ENCODE data around the gene CD80. TPM values are rescaled to one million over a fixed set of nuclear protein-coding genes. Genes with fewer than 3 reads are reported as not detected.
"Not testable (repeated sequence)": the region's sequence is repeated elsewhere in the genome, so short reads cannot be mapped to it uniquely, and the experiment has no call there.

Gene CD80
- total RNA-seq, 3 donors from 2014 or later (not counting 1 experiment from before 2014, with no cell fraction given) = 0.40 to 1.1 TPM; not detected in 1

DNA sequence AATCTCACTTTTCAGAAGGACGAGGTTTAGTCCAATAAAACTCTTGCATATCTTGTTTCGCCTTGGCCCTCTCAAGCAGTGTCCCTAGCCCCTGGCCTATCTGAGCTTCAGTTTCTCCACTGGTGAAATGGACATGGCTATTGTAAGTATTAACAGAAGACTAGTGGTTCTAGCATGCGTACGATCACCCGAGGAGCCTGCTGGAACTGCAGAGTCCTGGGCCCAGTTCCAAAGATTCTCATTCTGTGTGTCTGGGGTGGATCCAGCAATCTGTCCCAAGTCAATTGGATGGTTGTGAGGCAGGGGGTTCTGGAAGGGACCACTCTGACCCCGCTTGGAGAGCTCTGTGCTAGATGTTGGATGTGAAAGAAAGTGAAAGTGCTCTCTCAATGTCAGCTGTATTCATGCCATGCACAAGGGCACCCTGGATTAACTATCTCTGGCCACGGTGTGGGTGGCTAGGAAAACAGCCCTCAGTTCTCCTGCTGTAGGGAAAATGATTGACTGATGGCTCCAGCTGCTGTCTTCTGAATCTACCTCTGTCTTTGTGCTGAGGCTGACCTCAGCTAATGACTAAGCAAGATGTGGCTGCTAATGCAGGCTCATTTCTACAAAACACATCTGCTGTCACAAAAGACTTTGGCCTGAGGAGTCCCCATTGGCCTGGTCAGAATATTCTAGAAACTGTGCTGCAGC lies 36.4 kb upstream of the CD80 start:
- Histone ChIP-seq H3K27ac (ENCODE audit: low read length) (no peak overlapping the region), H3K36me3 (ENCODE audit: control insufficient read depth, insufficient read depth, low read length) (no peaks in the 10 kb centered on the region), H3K27me3 (ENCODE audit: control insufficient read depth, insufficient read depth, low read length) (no peaks in the 10 kb centered on the region), H3K4me3 (ENCODE audit: low read length) (no peak overlapping the region), H3K4me1 (ENCODE audit: control insufficient read depth, insufficient read depth, low read length) (peaks cover 7% of the 10 kb centered on the region), H3K9me3 (ENCODE audit: control insufficient read depth, insufficient read depth, low read length) (no peaks in the 10 kb centered on the region)
- ATAC-seq (no peak), DNase-seq (no peak)
- intact Hi-C loops (cut with micrococcal nuclease) = no loop called here
- no peak for TF ChIP-seq CTCF (IDR thresholded peaks at IDR 0.05)
- Mint-ChIP-seq H3K9me3 (no peaks in the 10 kb centered on the region), H3K4me3 (no peak overlapping the region), H3K4me1 (no peaks in the 10 kb centered on the region), H3K27me3 (ENCODE audit: low read depth in 2 of 2) (peaks cover 0 to 11% of the 10 kb centered on the region in 2 donors), H3K27ac (no peak overlapping the region), H3K36me3 (no peaks in the 10 kb centered on the region)
- 82% methylated on average over 7 of the region's 7 CpGs for WGBS (ENCODE audit: insufficient coverage)

DNA sequence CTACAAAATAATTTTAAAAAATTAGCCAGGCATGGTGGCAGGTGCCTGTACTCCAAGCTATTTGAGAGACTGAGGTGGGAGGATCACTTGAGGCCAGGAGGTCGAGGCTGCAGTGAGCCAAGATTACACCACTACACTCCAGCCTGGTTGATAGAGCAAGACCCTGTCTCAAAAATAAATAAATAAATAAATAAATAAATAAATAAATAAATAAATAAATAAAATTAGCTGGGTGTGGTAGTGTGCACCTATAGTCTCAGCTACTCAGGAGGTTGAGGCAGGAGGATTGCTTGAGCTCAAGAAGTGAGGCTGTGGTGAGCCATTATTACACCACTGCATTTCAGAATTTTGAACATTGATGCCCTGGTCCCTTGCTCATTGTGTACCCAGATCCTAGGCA lies 35.5 kb upstream of the CD80 start:
- no CpG with 5 or more reads among the region's 1 CpG for WGBS (ENCODE audit: insufficient coverage)
- not testable (repeated sequence) for H3K9me3 Mint-ChIP-seq, H3K27ac Mint-ChIP-seq

GRCh38 chr3:119594066-119594465 lies 34.7 kb upstream of the CD80 start:
- Mint-ChIP-seq H3K27ac (no peak overlapping the region), H3K27me3 (ENCODE audit: low read depth in 2 of 2) (peaks cover 0 to 11% of the 10 kb centered on the region in 2 donors), H3K9me3 (no peaks in the 10 kb centered on the region), H3K36me3 (no peaks in the 10 kb centered on the region), H3K4me3 (no peak overlapping the region), H3K4me1 (no peaks in the 10 kb centered on the region)
- 89% methylated on average over 5 of the region's 5 CpGs for WGBS (ENCODE audit: insufficient coverage)
- Histone ChIP-seq H3K27me3 (ENCODE audit: control insufficient read depth, insufficient read depth, low read length) (no peaks in the 10 kb centered on the region), H3K36me3 (ENCODE audit: control insufficient read depth, insufficient read depth, low read length) (no peaks in the 10 kb centered on the region), H3K9me3 (ENCODE audit: control insufficient read depth, insufficient read depth, low read length) (no peaks in the 10 kb centered on the region), H3K27ac (ENCODE audit: low read length) (no peak overlapping the region), H3K4me1 (ENCODE audit: control insufficient read depth, insufficient read depth, low read length) (peaks cover 4% of the 10 kb centered on the region), H3K4me3 (ENCODE audit: low read length) (no peak overlapping the region)
- intact Hi-C loops (cut with micrococcal nuclease) = no loop called here
- ATAC-seq (no peak), DNase-seq (no peak)
- TF ChIP-seq CTCF (IDR thresholded peaks at IDR 0.05) = no peak

More for the DNA sequence above, 35.5 kb upstream of the CD80 start:
- H3K36me3 ChIP-seq (ENCODE audit: control insufficient read depth, insufficient read depth, low read length); H3K4me1 Mint-ChIP-seq; H3K27ac ChIP-seq (ENCODE audit: low read length); H3K4me3 Mint-ChIP-seq; DNase-seq; ATAC-seq; H3K9me3 ChIP-seq (ENCODE audit: control insufficient read depth, insufficient read depth, low read length); H3K27me3 ChIP-seq (ENCODE audit: control insufficient read depth, insufficient read depth, low read length); H3K4me3 ChIP-seq (ENCODE audit: low read length); H3K36me3 Mint-ChIP-seq; H3K4me1 ChIP-seq (ENCODE audit: control insufficient read depth, insufficient read depth, low read length); intact Hi-C loops (cut with micrococcal nuclease): not testable (repeated sequence)
- peaks cover 0 to 11% of the 10 kb centered on the region in 2 donors for H3K27me3 Mint-ChIP-seq (ENCODE audit: low read depth in 2 of 2)

DNA sequence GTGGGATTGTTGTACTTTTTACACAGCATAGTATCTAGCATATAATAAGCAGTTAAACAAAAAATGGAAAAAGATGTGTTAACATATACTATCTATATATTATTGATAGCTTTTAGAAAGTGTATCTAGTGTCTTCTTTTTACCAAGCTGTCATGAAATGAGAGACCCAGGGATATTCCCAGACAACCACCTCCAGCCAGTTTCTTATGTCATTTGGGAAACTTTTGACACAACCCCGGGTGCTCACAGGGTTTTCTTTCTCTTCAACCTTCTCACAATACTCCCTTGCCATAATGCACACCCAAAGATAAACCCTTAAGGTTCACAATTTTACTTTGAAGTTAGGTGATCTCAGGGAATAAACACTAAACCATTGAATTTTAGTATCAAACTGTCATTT lies 33.4 kb upstream of the CD80 start:
- no peak for TF ChIP-seq CTCF (IDR thresholded peaks at IDR 0.05)
- Histone ChIP-seq H3K27me3 (ENCODE audit: control insufficient read depth, insufficient read depth, low read length) (no peaks in the 10 kb centered on the region), H3K4me3 (ENCODE audit: low read length) (no peak overlapping the region), H3K36me3 (ENCODE audit: control insufficient read depth, insufficient read depth, low read length) (no peaks in the 10 kb centered on the region), H3K27ac (ENCODE audit: low read length) (no peak overlapping the region), H3K4me1 (ENCODE audit: control insufficient read depth, insufficient read depth, low read length) (peaks cover 4% of the 10 kb centered on the region), H3K9me3 (ENCODE audit: control insufficient read depth, insufficient read depth, low read length) (no peaks in the 10 kb centered on the region)
- no peaks in the 10 kb centered on the region for H3K36me3 Mint-ChIP-seq
- intact Hi-C loops (cut with micrococcal nuclease) = no loop called here
- no peak overlapping the region for H3K4me3 Mint-ChIP-seq
- ATAC-seq = no peak
- no peak overlapping the region for H3K27ac Mint-ChIP-seq
- H3K4me1 Mint-ChIP-seq = no peaks in the 10 kb centered on the region
- H3K27me3 Mint-ChIP-seq (ENCODE audit: low read depth in 2 of 2) = peaks cover 0 to 11% of the 10 kb centered on the region in 2 donors
- no peak for DNase-seq
- no peaks in the 10 kb centered on the region for H3K9me3 Mint-ChIP-seq
- WGBS (ENCODE audit: insufficient coverage) = 73% methylated on average over 1 of the region's 1 CpG
